Heart right ventricle (tissue), 16 donors: ENCODE measurements around the gene ECSIT. TPM values are rescaled to one million over a fixed set of nuclear protein-coding genes. Genes with fewer than 3 reads are reported as not detected.
"Not testable (repeated sequence)": the region's sequence is repeated elsewhere in the genome, so short reads cannot be mapped to it uniquely, and the experiment has no call there.

Experiments used
- ATAC-seq, 8 donors: fragments of 200-7000 bp; cut with Tn5 transposase; one replicate each; pipeline ENCODE4 v1.9.1; 2020; ENCODE audit warnings: mild to moderate bottlenecking in 8 of 8, moderate library complexity in 8 of 8, moderate number of reproducible peaks in 1 of 8
- DNase-seq, 2 donors: peaks; one replicate each; pipeline ENCODE4 v3.0.0-alpha.2; 2020
- H3K27ac ChIP-seq, 10 donors: fragments of 200-600 bp; sonication (generic) in 2 of 10; one replicate each; pipeline versions ENCODE4 v1.5.0 to v1.8.0; 2020 to 2022; ENCODE audit warnings: mild to moderate bottlenecking in 3 of 10
- H3K27me3 ChIP-seq, 7 donors: fragments of 200-600 bp; one replicate each; pipeline ENCODE4 v1.8.0; 2021 to 2022; ENCODE audit warnings: mild to moderate bottlenecking in 2 of 7
- H3K36me3 ChIP-seq, 9 donors: fragments of 200-600 bp; sonication (generic) in 1 of 9; one replicate each; pipeline versions ENCODE4 v1.5.0 to v1.8.0; 2020 to 2022; ENCODE audit warnings: mild to moderate bottlenecking in 2 of 9
- H3K4me1 ChIP-seq, 9 donors: fragments of 200-600 bp; sonication (generic) in 1 of 9; one replicate each; pipeline versions ENCODE4 v1.5.0 to v1.8.0; 2020 to 2022; ENCODE audit warnings: mild to moderate bottlenecking in 4 of 9
- H3K4me3 ChIP-seq, 10 donors: fragments of 200-600 bp; sonication (generic) in 2 of 10; one replicate each; pipeline versions ENCODE4 v1.5.0 to v1.8.0; 2020 to 2022; ENCODE audit warnings: mild to moderate bottlenecking in 7 of 10, moderate library complexity in 2 of 10
- H3K9me3 ChIP-seq, 11 donors: fragments of 200-600 bp in 10 of 11; sonication (generic) in 2 of 11; one replicate each; pipeline versions ENCODE4 v1.5.0 to v1.8.0; 2013 to 2022; ENCODE audit warnings: mild to moderate bottlenecking in 2 of 11, control low read depth in 1 of 11, moderate library complexity in 1 of 11
- CTCF ChIP-seq, 9 donors: fragments of 200-600 bp; sonication (generic) in 2 of 9; IDR thresholded peaks; one replicate each; pipeline versions ENCODE4 v1.5.0 to v1.8.0; 2021 to 2022; ENCODE audit warnings: antibody characterized with exemption in 9 of 9, mild to moderate bottlenecking in 5 of 9, moderate library complexity in 1 of 9
- WGBS, 2 donors: extraction: QIAGEN DNeasy Blood & Tissue Kit; methylation state at CpG; one replicate each; pipeline ENCODE4 v1.1.7; 2013; ENCODE audit warnings: inconsistent platforms in 1 of 2; 5-methylcytosine and 5-hydroxymethylcytosine counted together
- intact Hi-C, 10 donors: fragments of 100-400 bp; cut with DNase I; formaldehyde crosslinking; loops; one replicate each; pipeline versions ENCODE4 v1.11.1 to v1.14.2; 2022
- polyA plus RNA-seq, 2 donors: library from polyadenylated mRNA; stranded (reverse); fragments of 200-250 nt; gene quantifications; one replicate each; pipeline ENCODE4 v1.2.3, GENCODE V29; 2013
- total RNA-seq, 10 donors: library from RNA; stranded (reverse); fragmentation: NEBNext Ultra II Directional in 3 of 10; extraction: Animal tissue kit (Norgen Biotek cat#: 25700) in 3 of 10; gene quantifications; one replicate each; pipeline versions ENCODE4 v1.2.1 to v1.2.4, GENCODE V29; 2021 to 2023
- donor health status: Arrhythmogenic right ventricular cardiomyopathy.
- donor health status: ischemic (EF 13 %, LVEDD 7.1; RV severe dilation, severe dysfunction).
- donor health status: healthy with polysubstance abuse.
- donor health status: DM: no; HTN: yes; CAD: no.
- donor health status: DM: no; HTN: no; CAD: no.
- donor health status: ischemic (EF 25% LVEDD 6.9; RV normal size, moderate dysfunction).
- donor health status: ischemic (EF 25% LVEDD 5.7; RV mildly dilated, moderate dysfunction).
- donor health status: healthy.
- donor health status: DM: yes; HTN: yes; CAD: no.
- donor health status: Ischemic cardiomyopathy.
- donor health status: ischemic (EF 35%, LVEDD 5.7; RV mildly dilated, moderate dysfunction).
- donor health status: nonischemic (EF 11% LVEDD 7.7; RV severe dilation, severe dysfunction).
- donor health status: DM: yes; HTN: yes; CAD: no.
- donor health status: PGD.
- donor health status: ischemic (EF 29% LVEDD 5.4; RV normal size, mild dysfunction).
- donor health status: nonischemic (EF 23%, LVEDD 6.1; RV moderate dilation, normal function).

The ECSIT gene
- total and polyA plus RNA-seq, 12 donors: 86.8 to 226 (median 139) TPM

GRCh38 chr19:11574689-11575088, 45.8 kb upstream of the ECSIT start:
- 87 to 91% methylated on average over 9 of the region's 9 CpGs for WGBS, 2 donors
- H3K36me3 ChIP-seq: no peaks in the 10 kb centered on the region
- no peaks in the 10 kb centered on the region for H3K9me3 ChIP-seq
- ATAC-seq (no peak), DNase-seq (no peak)
- intact Hi-C loops: no loop called here
- peaks cover 0 to 20% (median 10%) of the 10 kb centered on the region in 7 donors for H3K27me3 ChIP-seq
- H3K27ac ChIP-seq: no peak overlapping the region
- no peak for TF ChIP-seq CTCF (IDR thresholded peaks at IDR 0.05)
- H3K4me1 ChIP-seq: peaks cover 0 to 32% (median 7%) of the 10 kb centered on the region in 9 donors
- no peak overlapping the region for H3K4me3 ChIP-seq

GRCh38 chr19:11573763-11574162, 44.8 kb upstream of the ECSIT start:
- H3K27ac ChIP-seq, H3K4me3 ChIP-seq, H3K9me3 ChIP-seq, ATAC-seq, H3K36me3 ChIP-seq, DNase-seq, intact Hi-C loops: not testable (repeated sequence)
- Histone ChIP-seq H3K4me1 (peaks cover 0 to 24% (median 5%) of the 10 kb centered on the region in 9 donors), H3K27me3 (peaks cover 0 to 11% (median 5%) of the 10 kb centered on the region in 7 donors)
- WGBS, 2 donors: 91 to 92% methylated on average over 4 of the region's 4 CpGs

- ATAC-seq, H3K27ac ChIP-seq, intact Hi-C loops, DNase-seq, H3K9me3 ChIP-seq, H3K4me3 ChIP-seq, H3K27me3 ChIP-seq, H3K36me3 ChIP-seq: not testable (repeated sequence)
- WGBS, 2 donors: 68 to 84% methylated on average over 6 of the region's 6 CpGs
- H3K4me1 ChIP-seq: peaks cover 0 to 26% (median 1%) of the 10 kb centered on the region in 9 donors
These were observed 44.4 kb upstream of the ECSIT start for GRCh38 chr19:11573354-11573753.

- ATAC-seq: no peak
- H3K4me3 ChIP-seq: no peak overlapping the region
- no peak for DNase-seq
- 71 to 77% methylated on average over 5 of the region's 5 CpGs for WGBS, 2 donors
- intact Hi-C loops: no loop called here
- no peak for TF ChIP-seq CTCF (IDR thresholded peaks at IDR 0.05)
- H3K9me3 ChIP-seq: no peaks in the 10 kb centered on the region
- H3K4me1 ChIP-seq: peaks cover 0 to 10% (median 0%) of the 10 kb centered on the region in 9 donors
- H3K27me3 ChIP-seq: no peaks in the 10 kb centered on the region
- no peaks in the 10 kb centered on the region for H3K36me3 ChIP-seq
- no peak overlapping the region for H3K27ac ChIP-seq
These were observed 41.1 kb upstream of the ECSIT start for GRCh38 chr19:11570039-11570462.

GRCh38 chr19:11566164-11566563, 37.2 kb upstream of the ECSIT start:
- H3K27me3 ChIP-seq: no peaks in the 10 kb centered on the region
- H3K27ac ChIP-seq: no peak overlapping the region
- peaks cover 0 to 2% (median 0%) of the 10 kb centered on the region in 9 donors for H3K36me3 ChIP-seq
- H3K4me1 ChIP-seq: peaks cover 0 to 10% (median 0%) of the 10 kb centered on the region in 9 donors
- TF ChIP-seq CTCF (IDR thresholded peaks at IDR 0.05): no peak
- DNase-seq (no peak), ATAC-seq (no peak)
- no peaks in the 10 kb centered on the region for H3K9me3 ChIP-seq
- intact Hi-C loops: no loop called here
- 84 to 89% methylated on average over 2 of the region's 2 CpGs for WGBS, 2 donors
- H3K4me3 ChIP-seq: no peak overlapping the region

- H3K4me1 ChIP-seq: peaks cover 0 to 15% (median 2%) of the 10 kb centered on the region in 9 donors
- H3K4me3 ChIP-seq, intact Hi-C loops, H3K36me3 ChIP-seq, H3K9me3 ChIP-seq, H3K27me3 ChIP-seq, DNase-seq, H3K27ac ChIP-seq, ATAC-seq: not testable (repeated sequence)
- 83 to 94% methylated on average over 5 of the region's 5 CpGs for WGBS, 2 donors
These were observed 36.7 kb upstream of the ECSIT start for GRCh38 chr19:11565649-11565980.

GRCh38 chr19:11564082-11564807, 35.3 kb upstream of the ECSIT start:
- H3K4me3 ChIP-seq, H3K36me3 ChIP-seq, H3K9me3 ChIP-seq, H3K27me3 ChIP-seq, H3K27ac ChIP-seq, intact Hi-C loops, ATAC-seq, DNase-seq: not testable (repeated sequence)
- H3K4me1 ChIP-seq: peaks cover 4 to 29% (median 13%) of the 10 kb centered on the region in 9 donors
- WGBS, 2 donors: 94 to 96% methylated on average over 6 of the region's 6 CpGs
